HG03378 (cell line): ENCODE data around the gene ATP10D.
"Not testable (repeated sequence)": the region's sequence is repeated elsewhere in the genome, so short reads cannot be mapped to it uniquely, and the experiment has no call there.

Experiments
- ATAC-seq: cut with Tn5 transposase; IDR thresholded peaks from one replicate; pipeline ENCODE4 v1.9.1; 2021; ENCODE audit warnings: mild to moderate bottlenecking, moderate library complexity; ENCODE audit not compliant: unreplicated experiment

The ATP10D gene

GRCh38 chr4:47534772-47535171 lies 49.7 kb downstream of the ATP10D start:
- no peak for ATAC-seq

- no peak for ATAC-seq
Measured at GRCh38 chr4:47535567-47536147, 50.6 kb downstream of the ATP10D start.

GRCh38 chr4:47536966-47537365 lies 51.9 kb downstream of the ATP10D start:
- no peak for ATAC-seq

GRCh38 chr4:47538111-47538824 lies 53.2 kb downstream of the ATP10D start:
- ATAC-seq = no peak

DNA sequence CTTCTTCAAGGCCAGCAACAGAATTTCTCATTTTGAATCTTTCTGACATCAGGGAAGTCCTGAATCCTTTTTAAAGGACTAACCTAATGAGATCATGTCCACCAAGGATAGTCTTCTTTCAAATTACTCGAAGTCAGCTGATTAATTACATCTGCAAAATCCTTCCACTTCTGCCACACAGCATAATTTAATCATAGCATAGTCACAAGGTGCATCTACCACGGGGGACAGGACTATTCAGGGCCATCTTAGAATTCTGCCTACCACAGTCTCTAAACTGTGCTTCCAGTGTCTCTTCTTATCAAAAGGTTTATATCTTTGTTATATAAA lies 53.7 kb downstream of the ATP10D start:
- ATAC-seq = no peak

DNA sequence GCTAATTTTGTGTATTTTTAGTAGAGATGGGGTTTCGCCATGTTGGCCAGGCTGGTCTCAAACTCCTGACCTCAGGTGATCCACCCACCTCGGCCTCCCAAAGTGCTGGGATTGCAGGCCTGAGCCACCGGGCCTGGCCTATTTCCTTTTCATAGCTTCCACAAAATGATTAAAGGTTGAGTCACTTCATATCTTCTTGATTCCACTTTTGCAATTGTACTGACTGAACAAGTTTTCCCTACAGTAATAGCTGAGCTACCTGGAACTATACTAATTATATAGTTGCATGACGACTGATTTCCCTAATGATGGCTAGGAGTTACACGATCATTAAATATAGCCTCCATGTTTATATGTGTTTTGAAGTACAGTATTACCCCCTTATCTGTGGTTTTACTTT lies 57.6 kb downstream of the ATP10D start:
- ATAC-seq = not testable (repeated sequence)

DNA sequence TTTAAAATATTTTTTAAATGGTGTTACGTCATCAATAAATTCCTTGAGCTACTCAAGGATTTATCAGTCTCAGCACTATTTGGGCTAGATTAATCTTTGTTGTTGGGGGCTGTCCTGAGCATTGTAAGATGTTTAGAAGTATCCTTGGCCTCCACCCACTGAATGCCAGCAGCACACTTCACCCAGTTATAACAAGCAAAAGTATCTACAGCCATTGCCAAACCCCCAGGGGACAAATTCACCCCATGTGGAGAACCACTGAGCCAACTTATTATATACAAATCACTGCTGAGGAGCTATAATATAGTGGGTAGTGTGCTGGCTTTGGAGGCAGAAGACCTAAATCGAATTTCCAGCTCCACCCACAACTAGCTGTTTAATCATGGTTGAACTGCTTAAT lies 58.3 kb downstream of the ATP10D start:
- no peak for ATAC-seq

DNA sequence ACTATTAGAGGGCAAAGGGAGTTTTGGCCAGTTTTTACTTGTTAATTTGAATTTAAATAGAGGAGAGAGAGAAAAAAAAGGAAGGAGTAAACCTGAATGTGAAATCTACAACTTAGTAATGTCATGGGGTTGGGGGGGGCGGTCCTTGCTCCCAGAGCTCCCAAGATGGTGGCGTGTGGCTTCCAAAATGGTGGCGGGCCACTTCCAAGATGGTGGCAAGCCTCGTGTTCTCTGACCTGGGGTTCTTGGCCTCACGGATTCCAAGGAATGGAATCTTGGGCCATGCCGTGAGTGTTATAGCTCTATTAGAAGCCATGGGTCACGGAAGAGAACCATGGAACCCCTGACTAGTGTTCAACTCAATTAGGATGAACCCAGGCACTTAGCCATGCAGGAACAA lies 65.3 kb downstream of the ATP10D start:
- ATAC-seq = not testable (repeated sequence)

- no peak for ATAC-seq
Measured at GRCh38 chr4:47550899-47551548, 65.9 kb downstream of the ATP10D start.

GRCh38 chr4:47551682-47552081 lies 66.6 kb downstream of the ATP10D start:
- no peak for ATAC-seq

DNA sequence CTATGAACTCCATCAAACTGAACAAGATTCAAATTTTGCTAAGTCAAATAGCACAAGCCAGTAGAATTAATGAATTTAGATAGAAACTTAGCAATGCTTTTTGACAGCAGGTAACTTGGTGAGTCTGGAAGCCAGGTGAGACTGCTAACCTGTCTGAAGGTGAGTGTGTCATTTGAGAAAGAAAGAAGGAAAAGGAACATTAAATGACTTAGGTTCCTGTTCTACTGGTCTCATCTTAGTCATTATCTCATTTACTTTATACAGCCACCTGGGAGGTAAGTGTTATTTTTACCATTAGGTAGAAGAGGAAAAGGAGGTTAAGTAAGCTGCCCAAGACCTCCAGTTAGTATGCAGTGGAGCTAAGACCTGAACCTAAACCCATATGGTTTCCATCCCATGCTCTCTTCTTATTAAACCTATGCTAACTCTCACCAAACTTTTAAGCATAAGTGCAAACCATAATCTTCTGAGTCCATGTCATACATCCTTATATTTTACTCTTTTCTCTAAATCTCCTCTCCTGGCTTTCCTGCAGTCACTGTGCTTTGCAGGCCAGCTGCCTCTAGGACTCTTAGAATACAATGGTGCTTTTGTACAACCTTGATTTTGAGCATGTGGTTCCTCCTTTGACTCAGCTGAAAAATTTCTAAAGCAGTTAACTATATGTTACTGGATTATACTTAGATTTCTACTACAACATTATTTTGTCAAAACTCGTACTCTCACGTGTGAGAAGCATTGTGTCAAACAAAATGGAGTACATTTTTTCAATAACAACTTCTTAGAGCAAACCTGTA lies 68.5 kb downstream of the ATP10D start:
- ATAC-seq = no peak

DNA sequence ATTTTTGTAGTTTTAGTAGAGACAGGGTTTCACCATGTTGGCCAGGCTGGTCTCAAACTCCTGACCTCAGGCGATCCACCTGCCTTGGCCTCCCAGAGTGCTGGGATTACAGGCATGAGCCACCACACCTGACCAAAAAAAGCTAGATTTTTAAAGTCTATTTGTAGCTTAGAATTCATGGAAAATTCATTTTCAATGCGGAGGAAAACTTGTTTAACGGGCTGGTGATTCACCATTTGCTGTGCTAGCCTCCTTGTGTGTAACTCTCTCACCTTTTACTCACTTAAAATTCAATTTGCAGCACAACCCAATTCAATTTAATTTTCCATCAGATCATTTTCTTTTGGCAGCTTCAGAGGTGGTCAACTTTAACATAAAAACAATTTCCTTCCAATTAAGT lies 70.8 kb downstream of the ATP10D start:
- ATAC-seq = not testable (repeated sequence)

DNA sequence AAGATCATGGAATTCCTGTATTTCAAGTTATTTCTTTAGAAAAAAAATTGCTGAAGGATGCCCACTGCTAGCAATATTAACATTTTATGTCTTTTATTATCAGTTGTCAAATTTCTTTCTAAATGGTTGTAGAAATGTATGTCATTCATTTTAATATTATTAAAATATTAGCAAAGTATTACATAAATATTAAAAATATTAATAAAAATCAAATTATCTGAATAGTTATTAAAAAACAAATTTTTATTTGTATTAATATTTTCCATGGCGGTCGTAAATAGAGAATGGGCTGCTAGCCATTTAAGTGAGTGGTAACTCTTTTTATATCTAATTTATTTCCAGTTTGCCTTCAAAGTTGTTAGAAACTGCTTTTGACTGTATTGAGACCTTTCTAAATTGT lies 72.2 kb downstream of the ATP10D start:
- ATAC-seq = no peak

GRCh38 chr4:47560682-47561081 lies 75.6 kb downstream of the ATP10D start:
- ATAC-seq = no peak

- no peak for ATAC-seq
Measured at GRCh38 chr4:47561331-47561730, 76.3 kb downstream of the ATP10D start.

DNA sequence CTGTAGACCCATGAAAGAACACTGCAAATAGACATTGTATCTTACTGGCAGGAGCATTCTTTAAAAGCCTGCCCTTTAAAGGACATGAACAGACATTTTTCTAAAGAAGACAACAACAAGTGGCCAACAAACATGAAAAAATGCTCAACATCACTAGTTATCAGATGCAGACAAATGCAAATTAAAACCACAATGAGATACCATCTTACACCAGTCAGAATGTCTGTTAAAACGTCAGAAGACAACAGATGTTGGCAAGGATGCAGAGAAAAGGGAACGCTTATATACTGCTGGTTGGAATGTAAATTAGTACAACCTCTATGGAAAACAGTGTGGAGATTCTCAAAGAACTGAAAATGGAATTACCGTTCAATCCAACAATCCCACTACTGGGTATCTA lies 77.2 kb downstream of the ATP10D start:
- ATAC-seq = no peak

DNA sequence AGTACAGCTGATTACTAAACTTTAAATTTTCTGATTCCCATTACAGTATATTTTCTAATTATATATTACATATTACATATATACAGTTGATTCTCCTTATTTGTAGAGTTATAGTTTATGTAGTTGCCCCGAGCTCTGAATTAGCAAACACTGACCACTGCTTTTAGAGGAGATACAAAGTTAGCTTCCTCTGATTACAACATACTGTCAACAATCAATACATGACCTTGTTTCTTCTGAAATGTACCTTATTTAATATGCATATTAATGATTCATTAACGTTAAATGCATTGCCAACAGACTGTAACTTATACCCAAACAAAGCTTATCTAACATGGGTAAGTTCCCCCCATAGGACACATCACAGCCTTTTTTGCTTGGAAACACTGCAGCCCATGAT lies 81.5 kb downstream of the ATP10D start:
- no peak for ATAC-seq

DNA sequence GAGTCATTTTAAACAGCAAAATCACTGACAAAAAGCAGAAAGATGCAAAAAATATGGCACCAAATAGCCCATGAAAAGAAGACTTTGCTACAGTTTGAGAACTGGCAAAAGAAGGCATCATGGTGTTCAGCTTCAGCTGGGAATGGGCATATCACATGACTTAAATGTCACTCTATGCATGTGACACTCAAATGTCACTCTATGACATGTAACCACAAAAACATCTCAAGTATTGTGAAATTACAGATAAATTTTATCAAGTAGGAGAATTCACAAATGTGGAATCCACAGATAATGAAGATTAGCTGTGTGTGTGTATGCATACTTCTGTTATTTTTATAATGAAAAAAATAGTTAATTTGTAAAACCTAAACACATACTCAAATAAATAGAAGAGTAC lies 81.9 kb downstream of the ATP10D start:
- ATAC-seq = no peak

- ATAC-seq = no peak
Measured at GRCh38 chr4:47567511-47567910, 82.4 kb downstream of the ATP10D start.

- no peak for ATAC-seq
Measured at GRCh38 chr4:47570816-47571215, 85.7 kb downstream of the ATP10D start.

DNA sequence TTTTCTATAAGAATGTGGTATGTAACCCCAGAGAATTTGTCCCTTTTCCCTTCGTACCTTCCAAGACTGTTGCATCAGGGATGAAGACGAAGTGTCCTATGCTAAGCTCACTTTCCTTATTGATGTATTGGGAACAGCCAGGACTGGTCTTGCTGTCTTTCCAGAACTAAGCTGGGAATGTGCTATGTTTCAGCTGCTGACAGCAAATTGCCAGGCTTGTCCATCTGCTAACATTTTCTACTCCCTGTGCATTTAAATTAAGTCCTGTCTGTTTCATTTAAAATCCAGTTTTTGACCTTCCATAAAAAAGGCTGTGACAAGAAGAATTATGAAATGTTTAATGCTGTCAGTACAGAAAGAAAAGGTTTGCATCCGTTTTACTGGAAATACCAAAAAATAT lies 87.9 kb downstream of the ATP10D start:
- ATAC-seq = no peak
